Nephron progenitor cell (in vitro differentiated cells): ENCODE results near the gene HDAC9.

Experiments
- DNase-seq: peaks from one replicate; pipeline ENCODE4 v3.0.0; 2021
- H3K27ac Mint-ChIP-seq: 2 replicates; pipeline ENCODE4 v1.8.0; 2021; ENCODE audit warnings: mild to moderate bottlenecking, moderate library complexity, mixed read lengths
- H3K27me3 Mint-ChIP-seq: 2 replicates; pipeline ENCODE4 v1.8.0; 2021; ENCODE audit warnings: mild to moderate bottlenecking, low read depth, mixed read lengths; ENCODE audit not compliant: poor library complexity
- H3K36me3 Mint-ChIP-seq: 2 replicates; pipeline ENCODE4 v1.8.0; 2021; ENCODE audit warnings: low read depth, mixed read lengths
- H3K4me1 Mint-ChIP-seq: 2 replicates; pipeline ENCODE4 v1.8.0; 2021; ENCODE audit warnings: mixed read lengths
- H3K4me3 Mint-ChIP-seq: 2 replicates; pipeline ENCODE4 v1.8.0; 2021; ENCODE audit warnings: mild to moderate bottlenecking, moderate library complexity, mixed read lengths
- H3K9me3 Mint-ChIP-seq: 2 replicates; pipeline ENCODE4 v1.8.0; 2021; ENCODE audit warnings: mild to moderate bottlenecking, moderate library complexity, mixed read lengths
- CTCF ChIP-seq: fragments of 200-600 bp; sonication (generic); IDR thresholded peaks from 2 replicates; pipeline ENCODE4 v1.5.0; 2021; ENCODE audit warnings: antibody characterized with exemption

Gene HDAC9

DNA sequence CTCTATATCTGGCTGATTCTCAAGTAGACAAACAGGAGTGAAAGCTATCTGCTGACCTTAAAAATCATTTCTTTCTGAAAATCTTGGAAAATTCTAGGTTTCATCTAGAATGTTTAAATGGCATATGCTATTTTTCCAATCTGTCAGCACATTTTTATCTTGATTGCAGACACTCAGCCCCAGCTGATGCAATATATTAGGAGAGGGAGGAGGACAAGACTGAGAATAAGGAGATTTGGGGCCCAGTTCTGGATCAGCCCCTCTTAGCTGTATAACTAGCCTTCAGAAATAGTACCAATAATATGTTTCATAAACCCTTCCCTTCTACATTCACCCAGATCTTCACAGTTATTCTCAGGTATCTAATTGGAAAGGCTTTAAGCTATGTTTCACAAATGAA lies 131.2 kb downstream of the HDAC9 start:
- Mint-ChIP-seq H3K9me3 (no peaks in the 10 kb centered on the region), H3K36me3 (no peaks in the 10 kb centered on the region), H3K4me1 (peaks cover 52% of the 10 kb centered on the region), H3K27me3 (peaks cover 3% of the 10 kb centered on the region), H3K27ac (no peak overlapping the region), H3K4me3 (no peak overlapping the region)
- TF ChIP-seq CTCF: no peak
- no peak for DNase-seq

DNA sequence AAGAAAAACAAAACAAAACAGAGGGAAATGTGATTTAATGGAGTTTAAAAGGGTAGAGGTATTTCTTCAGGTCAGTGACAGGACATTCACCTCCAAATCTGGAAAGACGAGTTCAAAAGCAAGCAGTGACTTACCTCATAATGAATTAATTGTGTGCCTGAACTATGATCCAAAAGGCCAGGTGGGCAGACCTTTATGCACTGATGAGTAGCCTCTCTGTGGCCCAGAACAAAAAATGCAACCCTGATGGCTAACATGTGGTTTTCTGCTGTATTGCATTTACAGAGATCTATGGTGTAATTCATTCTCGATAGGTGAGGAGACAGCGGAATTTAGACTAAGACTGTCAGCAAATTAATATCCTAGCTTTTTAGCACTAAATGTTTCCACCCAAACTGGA lies 142.0 kb downstream of the HDAC9 start:
- DNase-seq: no peak
- H3K36me3 Mint-ChIP-seq: no peaks in the 10 kb centered on the region
- H3K4me1 Mint-ChIP-seq: peaks cover 29% of the 10 kb centered on the region
- H3K4me3 Mint-ChIP-seq: no peak overlapping the region
- no peak overlapping the region for H3K27ac Mint-ChIP-seq
- H3K9me3 Mint-ChIP-seq: no peaks in the 10 kb centered on the region
- H3K27me3 Mint-ChIP-seq: peaks cover 5% of the 10 kb centered on the region
- TF ChIP-seq CTCF: no peak

DNA sequence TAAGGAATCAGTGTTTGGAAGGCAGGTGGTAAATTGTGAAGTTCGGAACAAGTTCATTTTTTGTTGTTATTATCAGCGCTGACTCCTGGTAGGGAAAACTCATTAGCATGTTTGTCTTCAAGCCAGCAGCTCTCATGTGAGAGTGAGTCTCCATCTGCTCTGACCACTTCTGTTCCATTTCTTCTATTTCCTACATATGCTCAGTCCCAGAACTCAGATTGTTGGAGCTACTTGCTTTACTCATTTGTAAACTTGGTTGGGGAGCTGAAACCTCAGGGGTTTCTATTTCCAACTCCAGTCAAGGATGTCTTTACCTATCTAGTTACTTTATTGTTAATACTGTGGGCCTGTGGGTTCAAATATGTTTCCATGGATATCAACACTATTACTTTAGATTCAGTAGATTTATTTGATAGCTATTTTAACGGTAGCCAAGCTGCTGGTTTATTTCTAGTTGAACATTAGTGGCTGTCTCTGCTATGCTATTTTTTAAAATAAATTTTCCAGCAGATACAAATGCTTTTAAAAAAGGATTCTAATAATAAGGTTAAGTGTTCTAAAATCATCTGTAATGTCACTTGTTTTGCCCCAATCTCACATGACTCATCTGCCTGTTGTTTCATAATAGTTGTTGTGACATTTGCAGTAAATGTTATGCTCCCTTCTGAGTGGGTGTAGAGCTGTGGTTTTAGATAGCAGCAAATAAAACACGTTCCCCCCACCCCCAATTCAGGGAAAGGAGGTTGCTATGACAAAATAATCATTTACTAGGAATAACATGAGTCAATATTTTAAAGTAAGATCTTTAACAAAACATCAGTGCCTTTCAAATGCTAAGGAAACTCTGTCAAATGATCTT lies 143.3 kb downstream of the HDAC9 start:
- DNase-seq: no peak
- Mint-ChIP-seq H3K4me1 (peaks cover 42% of the 10 kb centered on the region), H3K36me3 (no peaks in the 10 kb centered on the region), H3K9me3 (no peaks in the 10 kb centered on the region), H3K27me3 (peaks cover 5% of the 10 kb centered on the region), H3K27ac (peak overlapping the region; percentile 21), H3K4me3 (no peak overlapping the region)
- TF ChIP-seq CTCF: no peak

DNA sequence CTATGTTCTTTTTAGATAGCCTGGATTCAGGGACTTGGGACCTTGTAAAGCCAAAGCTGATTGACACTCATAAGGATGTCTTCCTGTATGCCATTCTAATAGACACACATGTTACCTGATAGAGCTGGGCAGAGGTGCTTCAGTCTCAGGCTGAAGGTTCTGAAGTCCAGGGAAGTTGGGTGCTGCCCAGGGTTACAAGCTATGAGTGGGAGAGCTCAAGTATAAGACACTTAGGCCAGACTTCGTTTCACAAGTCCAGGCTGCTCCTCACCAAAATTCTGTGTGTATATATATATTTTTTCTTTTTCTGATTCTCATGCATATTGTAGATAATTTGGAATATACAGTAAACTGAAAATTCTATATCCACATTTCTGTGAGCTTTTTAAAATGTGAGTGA lies 144.2 kb downstream of the HDAC9 start:
- H3K36me3 Mint-ChIP-seq: no peaks in the 10 kb centered on the region
- TF ChIP-seq CTCF: no peak
- H3K4me1 Mint-ChIP-seq: peaks cover 48% of the 10 kb centered on the region
- no peak for DNase-seq
- H3K27ac Mint-ChIP-seq: no peak overlapping the region
- H3K9me3 Mint-ChIP-seq: no peaks in the 10 kb centered on the region
- no peak overlapping the region for H3K4me3 Mint-ChIP-seq
- H3K27me3 Mint-ChIP-seq: peaks cover 5% of the 10 kb centered on the region

DNA sequence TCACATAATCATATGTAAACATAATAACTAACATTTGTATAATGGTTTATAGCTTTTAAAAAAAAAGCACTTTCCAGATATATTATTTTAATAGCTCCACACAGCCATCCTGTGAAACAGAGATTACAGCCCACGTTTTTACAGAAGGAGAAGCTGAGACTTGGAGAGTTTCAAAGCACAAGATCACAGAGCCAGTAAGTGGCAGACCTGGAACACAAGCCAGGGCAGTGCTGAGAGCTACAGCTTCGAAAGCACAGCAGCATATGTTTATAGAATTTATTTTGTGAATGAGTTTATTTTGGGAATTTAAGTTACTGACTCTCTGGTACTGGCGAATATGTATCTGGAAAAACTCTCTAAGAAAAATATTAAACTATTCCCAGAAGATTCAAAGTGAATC lies 149.4 kb downstream of the HDAC9 start:
- no peak for TF ChIP-seq CTCF
- Mint-ChIP-seq H3K27ac (peak overlapping the region; percentile 36), H3K27me3 (peaks cover 9% of the 10 kb centered on the region), H3K4me3 (no peak overlapping the region), H3K36me3 (no peaks in the 10 kb centered on the region), H3K4me1 (peaks cover 24% of the 10 kb centered on the region), H3K9me3 (no peaks in the 10 kb centered on the region)
- no peak for DNase-seq

GRCh38 chr7:18647582-18647981 lies 152.0 kb downstream of the HDAC9 start:
- Mint-ChIP-seq H3K9me3 (no peaks in the 10 kb centered on the region), H3K27ac (no peak overlapping the region), H3K4me3 (no peak overlapping the region), H3K4me1 (peaks cover 20% of the 10 kb centered on the region), H3K27me3 (peaks cover 4% of the 10 kb centered on the region), H3K36me3 (no peaks in the 10 kb centered on the region)
- TF ChIP-seq CTCF: no peak
- no peak for DNase-seq
